ENCODE data around the gene CLK2.
"Not testable (repeated sequence)": the region's sequence is repeated elsewhere in the genome, so short reads cannot be mapped to it uniquely, and the experiment has no call there.

GRCh38 chr1:155214702-155215101 lies 58.6 kb downstream of the CLK2 start:
- not testable (repeated sequence) for TF ChIP-seq CTCF, POLR2A (IDR thresholded peaks at IDR 0.05)

Data from body of pancreas (tissue), 4 donors.